ENCODE data around the gene SLC25A26.

- no peak for TF ChIP-seq CTCF (IDR thresholded peaks at IDR 0.05)
- no peak for TF ChIP-seq POLR2A (IDR thresholded peaks at IDR 0.05)
These were observed 36.0 kb downstream of the SLC25A26 start for GRCh38 chr3:66256806-66257205.

Data from body of pancreas (tissue), 4 donors.